ENCODE measurements around the gene CAMK1D. TPM values are rescaled to one million over a fixed set of nuclear protein-coding genes. Genes with fewer than 3 reads are reported as not detected.

CAMK1D gene
- total RNA-seq, 2 experiments from 2014 or later = 15.4 to 15.5 TPM

DNA sequence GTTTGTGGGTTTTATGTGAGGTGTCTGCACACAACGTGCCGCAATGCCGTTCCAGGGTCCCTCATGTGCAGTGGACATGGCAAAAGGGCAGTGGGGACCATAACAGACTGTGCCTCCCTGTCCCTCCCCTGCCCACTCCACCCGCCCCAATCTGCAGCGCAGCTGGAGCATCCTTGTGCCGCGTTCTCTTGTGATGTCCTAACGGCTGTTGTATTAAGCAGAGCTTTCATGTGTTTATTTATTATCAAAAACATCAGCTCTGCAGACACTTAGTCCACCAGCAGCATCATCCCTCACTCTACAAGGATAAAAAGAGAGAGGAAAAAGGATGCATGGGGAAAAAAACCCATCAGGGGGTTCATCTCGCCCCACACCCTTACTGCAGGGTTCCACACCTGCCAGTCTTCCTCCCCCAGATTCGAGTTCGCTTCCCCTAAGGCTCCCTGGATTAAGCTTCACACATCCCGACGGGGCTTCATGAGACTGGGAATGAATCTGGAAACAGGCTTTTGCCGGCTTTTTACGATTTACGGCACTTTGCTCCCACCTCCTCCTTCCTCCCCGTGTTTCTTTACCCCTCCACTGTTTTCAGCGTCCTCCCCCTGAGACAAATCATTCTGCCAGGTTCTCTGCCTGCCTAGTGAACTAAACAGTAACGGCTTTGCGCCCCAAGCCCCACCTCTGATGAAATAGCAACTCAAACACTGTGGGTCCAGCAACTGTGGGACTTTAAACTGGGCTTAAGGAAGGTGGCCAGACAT is 301.4 kb downstream of the CAMK1D start:
- Mint-ChIP-seq H3K27ac (no peak overlapping the region), H3K9me3 (peaks cover 5% of the 10 kb centered on the region), H3K4me3 (no peak overlapping the region), H3K4me1 (peaks cover 3% of the 10 kb centered on the region), H3K36me3 (ENCODE audit: low read depth) (peaks cover 3% of the 10 kb centered on the region), H3K27me3 (no peaks in the 10 kb centered on the region)
- DNase-seq = no peak
- POLR2A ChIA-PET = no interaction called here
- CTCF ChIA-PET = interaction anchor here (1.1 kb wide), 1 partner anchor 60 kb away, joined by 3 read pairs; no protein-coding TSS in a partner anchor

DNA sequence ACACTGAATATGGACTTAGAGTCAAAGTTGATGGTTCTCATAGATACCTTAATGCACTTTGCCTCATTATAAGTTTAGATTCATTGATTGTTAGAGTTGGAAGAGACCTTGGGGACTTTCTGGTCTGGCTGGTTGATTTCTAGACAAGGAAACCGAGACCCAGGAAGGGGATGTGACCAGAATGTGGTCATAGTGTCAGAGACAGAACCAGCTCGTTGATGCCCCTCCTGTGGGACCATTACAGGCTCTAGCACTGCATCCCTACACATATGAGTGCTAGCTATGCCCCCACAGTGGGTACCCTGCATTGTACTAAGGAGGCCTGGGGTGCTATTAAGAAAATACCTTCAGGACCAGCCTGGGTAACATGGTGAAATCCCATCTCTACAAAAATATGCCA is 306.6 kb downstream of the CAMK1D start:
- no peak overlapping the region for H3K27ac Mint-ChIP-seq
- no peak for DNase-seq
- H3K9me3 Mint-ChIP-seq = peaks cover 5% of the 10 kb centered on the region
- peaks cover 3% of the 10 kb centered on the region for H3K36me3 Mint-ChIP-seq (ENCODE audit: low read depth)
- ChIA-PET POLR2A (interaction anchor here (0.6 kb wide), 1 partner anchor 310 kb away, joined by 6 read pairs; no protein-coding TSS in a partner anchor), CTCF (interaction anchor here (0.5 to 2.4 kb wide), 22 partner anchors 10 to 1013 kb away, joined by 3 to 11 read pairs (median 4); no protein-coding TSS in a partner anchor)
- no peak overlapping the region for H3K4me3 Mint-ChIP-seq
- no peaks in the 10 kb centered on the region for H3K27me3 Mint-ChIP-seq
- peaks cover 13% of the 10 kb centered on the region for H3K4me1 Mint-ChIP-seq

- no peaks in the 10 kb centered on the region for H3K27me3 Mint-ChIP-seq
- ChIA-PET POLR2A (interaction anchor here (0.6 to 0.7 kb wide), 2 partner anchors 311 to 401 kb away, joined by 3 to 6 read pairs; no protein-coding TSS in a partner anchor), CTCF (interaction anchor here (0.6 to 2.4 kb wide), 27 partner anchors 8 to 442 kb away, joined by 3 to 11 read pairs (median 4); no protein-coding TSS in a partner anchor)
- H3K4me1 Mint-ChIP-seq = peaks cover 13% of the 10 kb centered on the region
- H3K9me3 Mint-ChIP-seq = peaks cover 5% of the 10 kb centered on the region
- DNase-seq = peak; percentile 26
- peaks cover 3% of the 10 kb centered on the region for H3K36me3 Mint-ChIP-seq (ENCODE audit: low read depth)
- H3K4me3 Mint-ChIP-seq = no peak overlapping the region
- H3K27ac Mint-ChIP-seq = no peak overlapping the region
Observed at GRCh38 chr10:12656518-12657142, 307.3 kb downstream of the CAMK1D start.

DNA sequence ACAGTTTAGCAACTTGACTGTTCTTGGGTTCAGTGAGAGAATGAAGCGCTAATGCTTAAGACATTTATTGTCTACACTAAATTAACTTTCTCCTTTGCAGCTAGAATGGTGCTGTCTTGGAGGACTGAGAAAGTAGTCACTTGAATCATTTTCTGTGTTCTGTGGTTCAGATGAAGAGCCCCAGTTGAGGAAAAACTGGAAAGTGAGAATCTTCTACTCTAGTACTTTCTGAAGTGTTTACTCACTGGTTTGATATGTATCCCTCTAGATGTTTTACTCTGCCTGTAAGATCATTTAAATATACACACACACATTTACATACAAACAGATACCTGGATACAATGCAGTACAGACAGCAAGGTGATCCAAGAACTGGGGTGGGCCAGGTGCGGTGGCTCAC is 308.1 kb downstream of the CAMK1D start:
- no peak for DNase-seq
- no peak overlapping the region for H3K27ac Mint-ChIP-seq
- POLR2A ChIA-PET = no interaction called here
- peaks cover 5% of the 10 kb centered on the region for H3K9me3 Mint-ChIP-seq
- peaks cover 13% of the 10 kb centered on the region for H3K4me1 Mint-ChIP-seq
- CTCF ChIA-PET = interaction anchor here (0.7 to 2.4 kb wide), 11 partner anchors 7 to 443 kb away, joined by 3 to 11 read pairs (median 4); no protein-coding TSS in a partner anchor
- H3K36me3 Mint-ChIP-seq (ENCODE audit: low read depth) = peaks cover 3% of the 10 kb centered on the region
- H3K27me3 Mint-ChIP-seq = no peaks in the 10 kb centered on the region
- no peak overlapping the region for H3K4me3 Mint-ChIP-seq

GRCh38 chr10:12658526-12658925 is 309.2 kb downstream of the CAMK1D start:
- peaks cover 3% of the 10 kb centered on the region for H3K36me3 Mint-ChIP-seq (ENCODE audit: low read depth)
- H3K27me3 Mint-ChIP-seq = no peaks in the 10 kb centered on the region
- peaks cover 5% of the 10 kb centered on the region for H3K9me3 Mint-ChIP-seq
- DNase-seq = no peak
- ChIA-PET POLR2A (no interaction called here), CTCF (interaction anchor here (1.4 to 1.6 kb wide), 2 partner anchors 10 to 394 kb away, joined by 3 to 4 read pairs; no protein-coding TSS in a partner anchor)
- no peak overlapping the region for H3K27ac Mint-ChIP-seq
- H3K4me1 Mint-ChIP-seq = peaks cover 13% of the 10 kb centered on the region
- no peak overlapping the region for H3K4me3 Mint-ChIP-seq

DNA sequence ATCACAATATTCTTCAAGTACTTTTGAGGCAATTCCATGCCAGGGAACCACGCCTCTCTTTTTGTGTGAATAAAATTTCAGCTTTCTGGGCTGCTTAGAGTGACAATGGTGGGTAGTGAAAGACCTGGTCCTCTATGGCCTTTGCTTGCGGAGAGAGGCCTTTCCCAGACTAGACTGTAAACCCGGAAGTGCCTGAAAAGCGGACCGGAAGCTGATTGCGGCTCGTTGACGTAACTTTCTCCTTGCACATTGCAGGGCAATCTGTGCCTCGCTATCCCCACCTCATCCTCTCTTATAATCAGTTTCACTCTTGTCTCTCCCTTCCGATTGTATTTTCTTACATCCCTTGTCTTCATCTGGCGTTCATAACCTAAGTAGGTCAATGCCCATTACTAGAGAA is 310.4 kb downstream of the CAMK1D start:
- Mint-ChIP-seq H3K4me1 (peaks cover 13% of the 10 kb centered on the region), H3K9me3 (no peaks in the 10 kb centered on the region), H3K27me3 (no peaks in the 10 kb centered on the region), H3K36me3 (ENCODE audit: low read depth) (peaks cover 3% of the 10 kb centered on the region), H3K4me3 (no peak overlapping the region), H3K27ac (no peak overlapping the region)
- no peak for DNase-seq
- ChIA-PET POLR2A (interaction anchor here (0.7 kb wide), 1 partner anchor 407 kb away, joined by 4 read pairs; no protein-coding TSS in a partner anchor), CTCF (no interaction called here)

DNA sequence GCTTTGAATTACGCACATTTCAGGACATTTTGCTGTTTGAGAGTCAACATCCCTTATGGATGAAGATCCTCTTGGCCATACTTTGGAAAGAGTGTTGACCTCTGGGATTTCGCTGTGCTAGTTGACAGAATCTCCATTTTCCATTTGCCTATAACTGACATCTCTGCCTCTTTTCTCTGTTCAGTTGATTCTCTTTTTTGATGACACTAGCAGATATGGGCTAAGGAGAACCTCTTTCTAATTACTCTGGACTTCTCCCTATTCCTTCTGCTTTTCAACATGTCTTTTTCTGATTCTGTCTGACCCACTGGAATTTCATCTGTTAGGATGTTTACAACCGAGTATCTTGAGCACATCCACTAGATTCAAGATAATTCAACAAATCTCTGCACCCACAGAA is 311.5 kb downstream of the CAMK1D start:
- POLR2A ChIA-PET = no interaction called here
- no peaks in the 10 kb centered on the region for H3K27me3 Mint-ChIP-seq
- no peak overlapping the region for H3K4me3 Mint-ChIP-seq
- no peaks in the 10 kb centered on the region for H3K36me3 Mint-ChIP-seq (ENCODE audit: low read depth)
- no peak overlapping the region for H3K27ac Mint-ChIP-seq
- H3K9me3 Mint-ChIP-seq = no peaks in the 10 kb centered on the region
- CTCF ChIA-PET = interaction anchor here (0.8 to 1.3 kb wide), 2 partner anchors 13 to 81 kb away, joined by 3 read pairs; no protein-coding TSS in a partner anchor
- H3K4me1 Mint-ChIP-seq = peaks cover 9% of the 10 kb centered on the region
- DNase-seq = no peak

- H3K9me3 Mint-ChIP-seq = no peaks in the 10 kb centered on the region
- ChIA-PET CTCF (interaction anchor here (0.8 to 1.5 kb wide), 4 partner anchors 9 to 295 kb away, joined by 3 to 4 read pairs (median 3); no protein-coding TSS in a partner anchor), POLR2A (no interaction called here)
- H3K36me3 Mint-ChIP-seq (ENCODE audit: low read depth) = no peaks in the 10 kb centered on the region
- no peak for DNase-seq
- no peaks in the 10 kb centered on the region for H3K27me3 Mint-ChIP-seq
- peaks cover under 1% of the 10 kb centered on the region for H3K4me1 Mint-ChIP-seq
- H3K4me3 Mint-ChIP-seq = no peak overlapping the region
- H3K27ac Mint-ChIP-seq = no peak overlapping the region
Observed at GRCh38 chr10:12661671-12662070, 312.3 kb downstream of the CAMK1D start.

DNA sequence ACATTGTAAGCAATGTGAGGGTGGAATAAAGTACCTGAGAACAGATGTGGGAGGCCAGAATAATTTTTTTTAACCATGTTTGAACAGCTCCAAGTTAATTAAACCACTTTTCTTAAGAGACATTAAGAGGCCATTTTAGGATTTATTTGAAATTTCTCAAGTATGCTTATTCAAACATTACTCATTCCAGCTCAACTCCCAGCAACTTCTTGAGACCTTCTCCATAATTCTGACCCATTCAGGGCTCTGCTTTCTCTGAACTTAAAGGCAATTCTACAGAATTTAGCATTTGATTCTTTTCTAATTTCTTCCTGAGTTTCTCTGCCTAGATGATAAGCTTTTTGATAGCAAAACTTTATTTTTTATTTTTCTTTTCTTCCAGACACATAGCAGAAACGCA is 314.5 kb downstream of the CAMK1D start:
- no peaks in the 10 kb centered on the region for H3K4me1 Mint-ChIP-seq
- no peak overlapping the region for H3K4me3 Mint-ChIP-seq
- H3K27ac Mint-ChIP-seq = no peak overlapping the region
- DNase-seq = no peak
- H3K9me3 Mint-ChIP-seq = no peaks in the 10 kb centered on the region
- POLR2A ChIA-PET = no interaction called here
- no peaks in the 10 kb centered on the region for H3K36me3 Mint-ChIP-seq (ENCODE audit: low read depth)
- no peaks in the 10 kb centered on the region for H3K27me3 Mint-ChIP-seq
- CTCF ChIA-PET = interaction anchor here (1.0 to 1.4 kb wide), 2 partner anchors 7 to 9 kb away, joined by 3 read pairs; no protein-coding TSS in a partner anchor

DNA sequence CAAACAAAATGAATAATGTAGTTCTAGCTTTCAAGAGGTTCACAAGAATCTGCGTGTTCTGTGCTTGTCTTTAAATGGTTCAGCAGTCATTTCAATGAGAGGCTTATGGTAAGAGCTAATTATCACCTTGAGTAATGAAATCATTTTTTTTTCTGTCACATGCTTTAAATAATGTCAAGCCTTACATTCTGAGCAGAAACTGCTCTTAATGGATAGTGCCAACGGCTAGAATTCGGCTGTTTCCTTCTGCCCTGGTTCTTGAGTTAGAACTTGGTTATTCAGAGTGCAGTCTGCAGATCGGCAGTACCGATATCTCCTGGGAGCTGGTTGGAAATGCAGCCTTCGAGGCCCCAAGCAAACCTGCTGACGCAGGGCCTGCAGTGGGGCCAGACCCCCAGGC is 316.2 kb downstream of the CAMK1D start:
- peaks cover 4% of the 10 kb centered on the region for H3K9me3 Mint-ChIP-seq
- ChIA-PET POLR2A (no interaction called here), CTCF (interaction anchor here (0.6 to 1.4 kb wide), 2 partner anchors 9 to 1723 kb away, joined by 3 read pairs; no protein-coding TSS in a partner anchor)
- no peak overlapping the region for H3K4me3 Mint-ChIP-seq
- DNase-seq = no peak
- no peaks in the 10 kb centered on the region for H3K27me3 Mint-ChIP-seq
- no peak overlapping the region for H3K27ac Mint-ChIP-seq
- H3K4me1 Mint-ChIP-seq = no peaks in the 10 kb centered on the region
- no peaks in the 10 kb centered on the region for H3K36me3 Mint-ChIP-seq (ENCODE audit: low read depth)

DNA sequence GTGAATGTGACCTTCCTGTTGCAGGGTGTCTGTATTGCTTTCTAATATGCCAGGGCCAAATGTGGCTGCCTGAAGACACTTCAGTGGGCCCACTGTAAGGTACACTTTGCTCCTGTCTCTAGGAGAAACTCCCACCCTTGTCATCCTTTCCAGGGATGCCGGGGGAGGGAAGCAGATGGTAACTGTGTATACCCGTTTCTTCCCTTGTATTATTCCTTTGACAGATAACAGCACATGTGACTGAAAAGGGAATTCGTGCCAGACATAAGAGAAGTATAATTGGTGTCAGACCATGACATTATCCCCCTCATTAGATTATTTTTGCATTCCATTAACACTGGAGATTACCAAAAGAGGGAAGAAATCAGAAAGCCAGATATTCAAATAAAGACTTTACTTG is 317.7 kb downstream of the CAMK1D start:
- Mint-ChIP-seq H3K4me1 (no peaks in the 10 kb centered on the region), H3K4me3 (no peak overlapping the region), H3K27me3 (no peaks in the 10 kb centered on the region), H3K27ac (no peak overlapping the region), H3K9me3 (peaks cover 4% of the 10 kb centered on the region), H3K36me3 (ENCODE audit: low read depth) (no peaks in the 10 kb centered on the region)
- no peak for DNase-seq
- CTCF ChIA-PET = interaction anchor here (0.5 to 2.4 kb wide), 3 partner anchors 11 to 634 kb away, joined by 5 to 7 read pairs (median 5); no protein-coding TSS in a partner anchor
- POLR2A ChIA-PET = no interaction called here

DNA sequence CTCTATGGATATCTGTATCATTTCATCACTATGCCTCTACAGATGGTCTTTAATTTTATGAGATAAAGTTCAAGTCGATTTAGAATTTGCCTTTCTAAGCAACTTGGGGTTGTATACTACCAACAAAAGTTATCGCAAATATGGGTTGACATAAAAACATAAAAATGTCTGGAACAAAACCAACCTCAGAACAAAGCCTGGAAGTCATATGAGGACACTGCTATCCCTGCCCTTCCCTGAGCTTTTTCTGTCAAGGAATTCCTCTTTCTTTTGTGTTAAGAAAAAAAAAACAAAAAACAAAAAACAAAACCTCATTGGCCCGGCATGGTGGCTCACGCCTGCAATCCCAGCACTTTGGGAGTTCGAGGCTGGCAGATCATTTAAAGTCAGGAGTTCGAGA is 319.3 kb downstream of the CAMK1D start:
- POLR2A ChIA-PET = no interaction called here
- no peaks in the 10 kb centered on the region for H3K27me3 Mint-ChIP-seq
- no peaks in the 10 kb centered on the region for H3K4me1 Mint-ChIP-seq

DNA sequence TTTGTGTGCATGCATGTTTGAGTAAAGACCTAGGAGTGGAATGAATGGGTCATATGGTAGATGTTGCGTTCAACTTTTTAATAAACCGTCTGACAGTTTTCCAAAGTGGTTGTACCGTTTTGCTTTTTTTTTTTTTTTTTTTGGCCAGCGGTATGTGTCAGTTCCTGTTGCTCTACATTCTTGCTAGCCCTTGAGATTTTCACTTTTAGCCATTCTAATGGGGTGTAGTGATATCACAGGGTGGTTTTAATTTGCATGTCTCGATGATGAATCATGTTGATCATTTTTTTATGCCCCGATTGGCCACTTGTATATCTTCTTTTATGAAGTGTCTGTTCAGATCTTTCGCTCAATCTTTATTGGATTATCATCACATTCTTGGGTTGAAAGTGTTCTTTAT is 320.7 kb downstream of the CAMK1D start:
- CTCF ChIA-PET = interaction anchor here (1.7 kb wide), 1 partner anchor 8 kb away, joined by 4 read pairs; no protein-coding TSS in a partner anchor
- no peaks in the 10 kb centered on the region for H3K4me1 Mint-ChIP-seq
- peaks cover 4% of the 10 kb centered on the region for H3K9me3 Mint-ChIP-seq
- POLR2A ChIA-PET = no interaction called here
- no peak overlapping the region for H3K4me3 Mint-ChIP-seq
- no peaks in the 10 kb centered on the region for H3K27me3 Mint-ChIP-seq
- DNase-seq = no peak
- H3K27ac Mint-ChIP-seq = no peak overlapping the region
- no peaks in the 10 kb centered on the region for H3K36me3 Mint-ChIP-seq (ENCODE audit: low read depth)

More for the DNA sequence above, 319.3 kb downstream of the CAMK1D start:
- DNase-seq = no peak
- Mint-ChIP-seq H3K27ac (no peak overlapping the region), H3K4me3 (no peak overlapping the region), H3K9me3 (peaks cover 4% of the 10 kb centered on the region), H3K36me3 (ENCODE audit: low read depth) (no peaks in the 10 kb centered on the region)
- CTCF ChIA-PET = interaction anchor here (0.8 to 2.4 kb wide), 2 partner anchors 11 to 12 kb away, joined by 4 to 7 read pairs; no protein-coding TSS in a partner anchor
